Middle frontal gyrus (tissue), 1 donor: ENCODE results near the gene RNF19B.

Source experiments
- DNase-seq: peaks from one replicate; pipeline ENCODE4 v3.0.0-alpha.2; 2015; ENCODE audit warnings: low spot score; ENCODE audit errors: extremely low spot score

The RNF19B gene

GRCh38 chr1:32967888-32968568 lies 3.4 kb upstream of the RNF19B start:
- DNase-seq = no peak

GRCh38 chr1:32966900-32967299 lies 2.3 kb upstream of the RNF19B start:
- DNase-seq = no peak

GRCh38 chr1:32965251-32965747 lies 690 bp upstream of the RNF19B start:
- DNase-seq = no peak

- no peak for DNase-seq
These were observed 706 bp downstream of the RNF19B start for GRCh38 chr1:32963746-32964460.

GRCh38 chr1:32962248-32962896 lies 2.2 kb downstream of the RNF19B start:
- DNase-seq = no peak

- no peak for DNase-seq
These were observed 3.7 kb downstream of the RNF19B start for GRCh38 chr1:32960819-32961355.

GRCh38 chr1:32960342-32960741 lies 4.3 kb downstream of the RNF19B start:
- DNase-seq = no peak

GRCh38 chr1:32958827-32959226 lies 5.8 kb downstream of the RNF19B start:
- no peak for DNase-seq

- no peak for DNase-seq
These were observed 7.6 kb downstream of the RNF19B start for GRCh38 chr1:32957017-32957416.

- DNase-seq = no peak
These were observed 10.4 kb downstream of the RNF19B start for GRCh38 chr1:32954168-32954567.

- no peak for DNase-seq
These were observed 11.1 kb downstream of the RNF19B start for GRCh38 chr1:32953495-32953894.

- no peak for DNase-seq
These were observed 15.1 kb downstream of the RNF19B start for GRCh38 chr1:32949519-32949918.

- no peak for DNase-seq
These were observed 15.7 kb downstream of the RNF19B start for GRCh38 chr1:32948905-32949304.

GRCh38 chr1:32948390-32948722 lies 16.3 kb downstream of the RNF19B start:
- DNase-seq = no peak

GRCh38 chr1:32947669-32948389 lies 16.8 kb downstream of the RNF19B start:
- DNase-seq = no peak

- no peak for DNase-seq
These were observed 18.2 kb downstream of the RNF19B start for GRCh38 chr1:32946413-32946812.

- DNase-seq = no peak
These were observed 20.4 kb downstream of the RNF19B start for GRCh38 chr1:32944180-32944579.

GRCh38 chr1:32939655-32940371 lies 24.8 kb downstream of the RNF19B start:
- DNase-seq = no peak

- DNase-seq = no peak
These were observed 27.5 kb downstream of the RNF19B start for GRCh38 chr1:32937061-32937460.

- no peak for DNase-seq
These were observed 30.1 kb downstream of the RNF19B start for GRCh38 chr1:32934535-32934934.
